ENCODE measurements around the gene MYL10. TPM values are rescaled to one million over a fixed set of nuclear protein-coding genes. Genes with fewer than 3 reads are reported as not detected.
A peak's percentile ranks its signal among the peaks of the same experiment; 100 is the strongest.

MYL10 gene
- total RNA-seq, 1 donor from 2014 or later = not detected

DNA sequence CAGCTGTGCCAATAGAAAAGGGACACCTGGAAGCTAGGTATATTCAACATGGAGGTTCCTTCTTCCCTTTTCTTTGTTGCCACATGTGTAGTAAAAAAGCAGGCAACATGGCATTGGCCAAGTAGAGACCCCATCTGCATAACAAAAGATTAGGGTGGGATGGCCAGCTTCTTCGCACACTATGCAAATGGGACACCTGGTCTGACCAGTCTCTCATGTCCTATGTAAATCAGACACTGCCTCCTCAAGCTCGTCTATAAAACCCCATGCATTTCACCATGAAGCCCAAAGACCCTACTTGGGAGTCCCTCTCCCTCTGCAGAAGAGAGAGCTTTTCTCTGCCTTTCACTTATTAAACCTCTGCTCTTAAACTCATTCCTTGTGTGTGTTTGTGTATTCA, 53.9 kb downstream of the MYL10 start:
- TF ChIP-seq, protein P1, sequence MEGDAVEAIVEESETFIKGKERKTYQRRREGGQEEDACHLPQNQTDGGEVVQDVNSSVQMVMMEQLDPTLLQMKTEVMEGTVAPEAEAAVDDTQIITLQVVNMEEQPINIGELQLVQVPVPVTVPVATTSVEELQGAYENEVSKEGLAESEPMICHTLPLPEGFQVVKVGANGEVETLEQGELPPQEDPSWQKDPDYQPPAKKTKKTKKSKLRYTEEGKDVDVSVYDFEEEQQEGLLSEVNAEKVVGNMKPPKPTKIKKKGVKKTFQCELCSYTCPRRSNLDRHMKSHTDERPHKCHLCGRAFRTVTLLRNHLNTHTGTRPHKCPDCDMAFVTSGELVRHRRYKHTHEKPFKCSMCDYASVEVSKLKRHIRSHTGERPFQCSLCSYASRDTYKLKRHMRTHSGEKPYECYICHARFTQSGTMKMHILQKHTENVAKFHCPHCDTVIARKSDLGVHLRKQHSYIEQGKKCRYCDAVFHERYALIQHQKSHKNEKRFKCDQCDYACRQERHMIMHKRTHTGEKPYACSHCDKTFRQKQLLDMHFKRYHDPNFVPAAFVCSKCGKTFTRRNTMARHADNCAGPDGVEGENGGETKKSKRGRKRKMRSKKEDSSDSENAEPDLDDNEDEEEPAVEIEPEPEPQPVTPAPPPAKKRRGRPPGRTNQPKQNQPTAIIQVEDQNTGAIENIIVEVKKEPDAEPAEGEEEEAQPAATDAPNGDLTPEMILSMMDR (IDR thresholded peaks at IDR 0.05) = no peak
- no peak for ATAC-seq
- intact Hi-C loops (cut with DNase I) = no loop called here
- Histone ChIP-seq H3K27ac (no peak overlapping the region), H3K9me3 (no peaks in the 10 kb centered on the region), H3K36me3 (no peaks in the 10 kb centered on the region), H3K27me3 (no peaks in the 10 kb centered on the region), H3K4me1 (no peaks in the 10 kb centered on the region), H3K4me3 (no peak overlapping the region)
- no peak for DNase-seq

DNA sequence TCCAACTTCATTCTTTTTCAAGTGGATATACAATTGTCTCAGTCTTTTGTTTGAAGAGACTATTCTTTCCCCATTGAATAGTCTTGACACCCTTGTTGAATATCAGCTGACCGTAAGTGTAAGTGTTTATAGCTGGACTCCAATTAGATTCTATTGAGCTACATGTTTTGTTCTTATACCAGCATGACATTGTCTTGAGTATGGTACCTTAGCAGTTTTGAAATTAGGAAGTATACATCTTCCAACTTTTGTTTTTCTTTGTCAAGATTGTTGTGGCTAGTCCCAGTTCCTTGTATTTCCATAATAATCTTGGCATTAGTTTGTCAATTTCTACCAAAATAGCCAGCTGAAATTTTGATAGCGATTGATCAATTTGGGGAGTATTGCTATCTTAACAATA, 56.9 kb downstream of the MYL10 start:
- Histone ChIP-seq H3K27me3 (no peaks in the 10 kb centered on the region), H3K36me3 (no peaks in the 10 kb centered on the region), H3K27ac (no peak overlapping the region), H3K4me1 (no peaks in the 10 kb centered on the region), H3K9me3 (no peaks in the 10 kb centered on the region), H3K4me3 (no peak overlapping the region)
- intact Hi-C loops (cut with DNase I) = no loop called here
- ATAC-seq (no peak), DNase-seq (no peak)
- TF ChIP-seq, protein P1 (IDR thresholded peaks at IDR 0.05) = no peak

DNA sequence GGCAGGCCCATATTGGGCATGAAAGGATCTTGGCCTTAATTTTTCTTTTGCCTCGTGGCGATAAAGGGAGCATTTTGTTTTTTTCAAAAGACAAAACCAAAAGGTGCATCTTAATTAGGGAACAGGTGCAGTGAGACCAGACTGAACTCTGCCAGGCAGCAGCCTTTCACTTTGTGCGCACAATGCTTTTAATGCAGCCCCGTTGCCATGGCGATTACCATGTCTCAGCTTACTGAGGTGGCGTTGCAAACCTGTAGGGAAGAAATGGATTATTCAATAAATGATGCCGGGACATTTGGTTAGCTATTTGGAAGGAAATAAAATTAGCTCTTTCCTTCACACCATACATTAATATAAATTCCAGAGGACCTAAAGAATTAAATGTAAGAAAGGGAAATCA, 61.9 kb downstream of the MYL10 start:
- TF ChIP-seq, protein P1 (IDR thresholded peaks at IDR 0.05) = no peak
- no peak for ATAC-seq
- no peak overlapping the region for H3K27ac ChIP-seq
- no peaks in the 10 kb centered on the region for H3K36me3 ChIP-seq
- intact Hi-C loops (cut with DNase I) = no loop called here
- no peak overlapping the region for H3K4me3 ChIP-seq
- no peak for DNase-seq
- no peaks in the 10 kb centered on the region for H3K9me3 ChIP-seq
- H3K27me3 ChIP-seq = no peaks in the 10 kb centered on the region
- no peaks in the 10 kb centered on the region for H3K4me1 ChIP-seq

DNA sequence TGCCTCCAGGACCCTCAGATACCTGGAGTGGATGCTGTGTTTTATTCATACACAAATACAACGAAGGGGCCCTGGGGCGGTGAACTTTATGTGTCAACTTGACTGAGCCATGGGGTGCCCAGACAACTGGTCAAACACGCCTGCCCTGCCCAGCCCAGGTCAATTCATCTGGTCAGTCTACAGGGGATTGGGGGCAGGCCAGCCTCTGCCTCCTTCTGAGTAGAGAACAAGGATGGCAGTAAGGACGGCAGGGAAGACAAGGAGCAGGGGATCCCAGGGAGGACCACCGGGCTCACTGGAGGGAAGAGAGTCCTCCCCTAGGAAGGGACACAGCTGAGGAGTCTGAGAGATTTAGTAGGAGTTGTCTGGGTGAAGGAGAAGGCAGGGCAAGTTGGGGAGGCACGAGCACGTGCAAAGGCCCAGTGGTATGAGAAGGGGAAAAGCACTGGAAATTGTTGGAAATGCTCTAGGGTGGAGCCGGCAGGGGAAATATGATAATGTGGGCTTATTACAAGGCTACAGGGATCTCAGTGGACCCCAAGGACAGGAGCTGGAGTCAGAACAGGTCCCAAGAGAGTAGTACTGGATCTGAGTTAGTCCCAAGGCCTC, 63.4 kb downstream of the MYL10 start:
- no peaks in the 10 kb centered on the region for H3K4me1 ChIP-seq
- ATAC-seq = no peak
- no peaks in the 10 kb centered on the region for H3K9me3 ChIP-seq
- no peaks in the 10 kb centered on the region for H3K36me3 ChIP-seq
- no peak for DNase-seq
- intact Hi-C loops (cut with DNase I) = no loop called here
- H3K27ac ChIP-seq = no peak overlapping the region
- TF ChIP-seq, protein P1 (IDR thresholded peaks at IDR 0.05) = no peak
- H3K27me3 ChIP-seq = no peaks in the 10 kb centered on the region
- no peak overlapping the region for H3K4me3 ChIP-seq

DNA sequence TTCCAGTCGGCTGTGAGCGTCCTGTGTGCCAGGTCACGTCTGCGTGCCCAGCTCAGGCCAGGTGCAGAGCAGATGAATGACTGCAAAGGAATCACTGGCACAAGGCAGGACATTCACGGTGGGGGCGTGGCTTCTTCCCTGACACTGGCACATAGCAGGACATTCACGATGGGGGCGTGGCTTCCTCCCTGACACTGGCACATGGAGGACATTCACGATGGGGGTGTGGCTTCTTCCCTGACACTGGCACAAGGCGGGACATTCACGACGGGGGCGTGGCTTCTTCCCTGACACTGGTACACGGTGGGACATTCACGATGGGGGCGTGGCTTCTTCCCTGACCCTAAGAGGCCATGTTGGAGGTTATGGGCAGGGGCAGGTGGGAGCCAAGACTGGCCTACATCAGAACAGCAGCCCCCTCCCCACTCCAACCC, 64.3 kb downstream of the MYL10 start:
- ATAC-seq (peak; percentile 29), DNase-seq (peak; percentile 60)
- no peaks in the 10 kb centered on the region for H3K36me3 ChIP-seq
- intact Hi-C loops (cut with DNase I) = no loop called here
- no peaks in the 10 kb centered on the region for H3K27me3 ChIP-seq
- H3K4me3 ChIP-seq = no peak overlapping the region
- no peak overlapping the region for H3K27ac ChIP-seq
- no peaks in the 10 kb centered on the region for H3K4me1 ChIP-seq
- H3K9me3 ChIP-seq = no peaks in the 10 kb centered on the region
- TF ChIP-seq, protein P1 (IDR thresholded peaks at IDR 0.05) = no peak
